GM12872 (cell line): Measurements from ENCODE around the gene MPIG6B.

Experiments
- CTCF ChIP-seq: IDR thresholded peaks from 3 replicates; pipeline ENCODE4 v1.5.1; 2011; ENCODE audit warnings: low read depth, mild to moderate bottlenecking, low read length, moderate library complexity; ENCODE audit not compliant: insufficient read depth

The MPIG6B gene

GRCh38 chr6:31749301-31750036 lies 26.3 kb downstream of the MPIG6B start:
- TF ChIP-seq CTCF = no peak

DNA sequence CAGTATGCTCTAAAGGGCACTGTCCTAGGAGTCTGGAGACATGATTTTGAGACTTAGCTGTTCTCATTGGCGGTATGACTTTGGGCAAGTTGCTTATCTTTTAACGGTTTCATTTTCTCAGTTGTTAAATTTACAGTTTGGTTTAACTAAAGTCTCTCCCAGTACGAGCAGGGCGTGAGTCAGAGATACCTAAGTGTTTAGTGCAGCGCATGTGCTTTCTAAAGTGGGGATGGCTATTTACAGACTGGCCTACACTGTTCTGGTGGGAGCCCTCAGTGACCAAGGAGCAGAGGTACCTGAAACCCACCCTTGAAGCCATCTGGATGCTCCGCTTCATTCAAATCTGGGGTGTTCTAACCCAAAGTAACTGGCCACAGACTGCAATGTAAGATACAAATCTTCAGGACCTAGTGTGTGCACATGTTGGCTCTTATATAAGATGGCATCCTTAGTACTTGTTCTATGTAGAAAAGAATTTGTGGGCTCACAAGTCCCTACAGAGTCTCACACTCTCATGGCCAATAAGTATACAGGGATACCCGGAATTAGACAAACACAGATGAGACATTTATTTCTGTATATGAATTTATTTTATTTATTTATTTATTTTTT lies 27.3 kb downstream of the MPIG6B start:
- no peak for TF ChIP-seq CTCF

- TF ChIP-seq CTCF = no peak
These were observed 29.7 kb downstream of the MPIG6B start for GRCh38 chr6:31752739-31753319.

- no peak for TF ChIP-seq CTCF
These were observed 35.1 kb downstream of the MPIG6B start for GRCh38 chr6:31758281-31758680.

- no peak for TF ChIP-seq CTCF
These were observed 37.6 kb downstream of the MPIG6B start for GRCh38 chr6:31760790-31761189.

DNA sequence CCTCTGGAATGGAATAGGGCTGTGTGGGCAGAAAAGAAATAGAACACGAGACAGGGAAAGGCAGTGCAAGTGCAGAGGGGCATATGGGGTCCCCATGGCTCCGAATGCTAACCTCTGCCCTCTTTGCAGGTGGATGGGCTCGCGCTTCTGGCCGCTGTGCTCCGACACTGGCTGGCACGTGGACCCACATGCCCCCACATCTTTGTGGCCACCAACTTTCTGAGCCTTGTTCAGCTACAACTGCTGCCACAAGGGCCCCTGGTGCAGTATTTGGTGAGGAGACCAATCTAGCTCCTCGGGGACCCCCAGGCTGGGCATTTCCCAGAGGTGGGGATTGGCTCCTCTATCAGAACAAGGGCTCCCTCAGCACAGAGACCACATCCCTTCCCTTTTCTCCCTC lies 38.2 kb downstream of the MPIG6B start:
- TF ChIP-seq CTCF = no peak

DNA sequence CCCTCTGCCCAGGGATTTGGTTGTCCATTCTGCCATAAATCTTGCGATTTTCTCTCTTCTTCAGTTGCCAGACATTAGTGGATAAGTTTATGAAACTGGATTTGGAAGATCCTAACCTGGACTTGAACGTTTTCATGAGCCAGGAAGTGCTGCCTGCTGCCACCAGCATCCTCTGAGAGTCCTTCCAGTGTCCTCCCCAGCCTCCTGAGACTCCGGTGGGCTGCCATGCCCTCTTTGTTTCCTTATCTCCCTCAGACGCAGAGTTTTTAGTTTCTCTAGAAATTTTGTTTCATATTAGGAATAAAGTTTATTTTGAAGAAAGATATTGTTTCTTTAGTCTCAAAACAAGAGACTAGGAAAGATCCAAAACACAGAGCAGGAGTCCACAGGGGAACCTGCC lies 39.2 kb downstream of the MPIG6B start, which contains the start of gene SAPCD1:
Gene SAPCD1 (plus strand): TSS at position 301 of the 400 bp plus-strand sequence. CDS start 399 bp downstream, outside the sequence.
- no peak for TF ChIP-seq CTCF
